Neuron (in vitro differentiated cells): ENCODE results near the gene CTSK.

Experiments
- H2AFZ ChIP-seq: one replicate; pipeline ENCODE4 v1.6.1; 2013; ENCODE audit warnings: low read depth, mild to moderate bottlenecking, inconsistent platforms, low read length, moderate library complexity
- H3K27me3 ChIP-seq: one replicate; pipeline ENCODE4 v1.6.1; 2013; ENCODE audit warnings: low read length; ENCODE audit not compliant: insufficient read depth
- H3K36me3 ChIP-seq: one replicate; pipeline ENCODE4 v1.6.1; 2013; ENCODE audit warnings: low read length; ENCODE audit not compliant: insufficient read depth
- H3K4me1 ChIP-seq: one replicate; pipeline ENCODE4 v1.6.1; 2013; ENCODE audit warnings: low read length; ENCODE audit not compliant: insufficient read depth
- H3K4me3 ChIP-seq: 2 replicates; pipeline ENCODE4 v1.5.1; 2013; ENCODE audit warnings: mild to moderate bottlenecking, low read length, moderate library complexity
- H3K9me3 ChIP-seq: one replicate; pipeline ENCODE4 v1.6.1; 2013; ENCODE audit warnings: low read length

CTSK gene

GRCh38 chr1:150765296-150765976 lies 42.6 kb downstream of the CTSK start, which contains the start of gene CTSS:
Gene CTSS (minus strand): TSS chr1:150765778. CDS start chr1:150764763, 1,015 bp downstream.
- H3K4me1 ChIP-seq = no peaks in the 10 kb centered on the region
- H3K4me3 ChIP-seq = no peak within 1 kb of the TSS
- no peaks in the 10 kb centered on the region for H3K36me3 ChIP-seq
- H3K27me3 ChIP-seq = no peaks in the 10 kb centered on the region
- peaks cover 3% of the 10 kb centered on the region for H3K9me3 ChIP-seq
- H2AFZ ChIP-seq = peak within 1 kb of the TSS; percentile 72

- no peak overlapping the region for H3K4me3 ChIP-seq
- H3K36me3 ChIP-seq = no peaks in the 10 kb centered on the region
- no peak overlapping the region for H2AFZ ChIP-seq
- H3K4me1 ChIP-seq = no peaks in the 10 kb centered on the region
- peaks cover 5% of the 10 kb centered on the region for H3K9me3 ChIP-seq
- no peaks in the 10 kb centered on the region for H3K27me3 ChIP-seq
These were observed 43.4 kb downstream of the CTSK start for GRCh38 chr1:150764617-150765101.

GRCh38 chr1:150763018-150763417 lies 45.0 kb downstream of the CTSK start:
- H3K4me1 ChIP-seq = no peaks in the 10 kb centered on the region
- peaks cover 6% of the 10 kb centered on the region for H3K9me3 ChIP-seq
- no peaks in the 10 kb centered on the region for H3K27me3 ChIP-seq
- H3K36me3 ChIP-seq = no peaks in the 10 kb centered on the region
- no peak overlapping the region for H3K4me3 ChIP-seq
- H2AFZ ChIP-seq = no peak overlapping the region

- Histone ChIP-seq H2AFZ (no peak overlapping the region), H3K27me3 (no peaks in the 10 kb centered on the region), H3K4me3 (no peak overlapping the region), H3K36me3 (no peaks in the 10 kb centered on the region), H3K9me3 (peaks cover 6% of the 10 kb centered on the region), H3K4me1 (no peaks in the 10 kb centered on the region)
These were observed 45.5 kb downstream of the CTSK start for GRCh38 chr1:150762552-150762951.

DNA sequence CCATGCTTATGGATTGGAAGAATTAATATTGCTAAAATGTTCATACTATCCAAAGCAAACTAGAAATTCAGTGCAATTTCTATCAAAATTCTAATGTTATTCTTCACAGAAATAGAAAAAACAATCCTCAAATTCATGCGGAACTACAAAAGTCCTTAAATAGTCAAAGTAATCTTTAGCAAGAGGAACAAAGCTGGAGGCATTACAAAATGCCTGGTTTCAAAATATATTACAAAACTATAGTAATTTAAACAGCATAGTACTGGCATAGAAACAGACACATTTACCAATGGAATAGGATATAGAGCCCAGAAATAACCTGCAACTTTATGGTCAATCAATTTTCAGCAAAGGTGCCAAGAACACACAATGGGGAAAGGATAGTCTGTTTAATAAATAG lies 46.3 kb downstream of the CTSK start:
- Histone ChIP-seq H2AFZ (no peak overlapping the region), H3K9me3 (peaks cover 6% of the 10 kb centered on the region), H3K4me3 (no peak overlapping the region), H3K36me3 (no peaks in the 10 kb centered on the region), H3K4me1 (no peaks in the 10 kb centered on the region), H3K27me3 (no peaks in the 10 kb centered on the region)

DNA sequence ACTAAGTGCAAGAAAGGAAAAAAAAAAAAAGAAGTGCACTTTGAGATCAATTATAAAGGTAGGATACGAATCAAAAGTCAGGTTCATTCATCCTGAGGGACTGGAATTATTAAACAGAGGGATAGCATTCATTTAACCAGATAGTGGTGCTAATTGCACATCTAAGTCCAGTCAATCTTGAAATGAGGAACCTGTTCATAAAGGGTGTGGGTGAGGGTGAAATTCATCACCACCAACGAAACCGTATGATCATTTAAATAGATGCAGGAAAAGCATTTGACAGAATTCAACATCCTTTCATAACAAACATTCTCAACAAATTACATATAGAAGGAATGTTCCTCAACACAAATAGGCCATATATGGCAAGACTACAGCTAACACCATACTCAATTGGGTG lies 48.0 kb downstream of the CTSK start:
- H2AFZ ChIP-seq = no peak overlapping the region
- H3K9me3 ChIP-seq = peaks cover 6% of the 10 kb centered on the region
- no peak overlapping the region for H3K4me3 ChIP-seq
- H3K27me3 ChIP-seq = no peaks in the 10 kb centered on the region
- no peaks in the 10 kb centered on the region for H3K4me1 ChIP-seq
- no peaks in the 10 kb centered on the region for H3K36me3 ChIP-seq

DNA sequence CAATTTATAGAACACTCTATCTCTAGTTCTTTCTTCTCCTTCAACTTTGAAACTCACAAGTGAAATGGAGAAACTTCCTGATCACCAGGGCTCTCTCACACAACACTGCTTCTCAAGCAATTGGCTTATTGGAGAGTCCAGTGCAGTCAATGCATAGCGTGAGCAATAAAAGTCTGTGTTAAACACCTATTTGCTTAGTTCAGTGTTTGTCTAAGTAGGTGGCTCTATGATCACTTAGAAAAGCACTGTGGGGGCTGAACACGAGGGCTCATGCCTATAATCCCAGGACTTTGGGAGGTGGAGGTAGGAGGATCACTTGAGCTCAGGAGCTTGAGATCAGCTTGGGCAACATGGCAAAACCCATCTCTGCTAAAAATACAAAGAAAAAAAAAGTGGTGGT lies 54.6 kb downstream of the CTSK start:
- no peak overlapping the region for H3K4me3 ChIP-seq
- no peaks in the 10 kb centered on the region for H3K4me1 ChIP-seq
- H3K27me3 ChIP-seq = peaks cover 5% of the 10 kb centered on the region
- no peak overlapping the region for H2AFZ ChIP-seq
- no peaks in the 10 kb centered on the region for H3K36me3 ChIP-seq
- H3K9me3 ChIP-seq = no peaks in the 10 kb centered on the region

DNA sequence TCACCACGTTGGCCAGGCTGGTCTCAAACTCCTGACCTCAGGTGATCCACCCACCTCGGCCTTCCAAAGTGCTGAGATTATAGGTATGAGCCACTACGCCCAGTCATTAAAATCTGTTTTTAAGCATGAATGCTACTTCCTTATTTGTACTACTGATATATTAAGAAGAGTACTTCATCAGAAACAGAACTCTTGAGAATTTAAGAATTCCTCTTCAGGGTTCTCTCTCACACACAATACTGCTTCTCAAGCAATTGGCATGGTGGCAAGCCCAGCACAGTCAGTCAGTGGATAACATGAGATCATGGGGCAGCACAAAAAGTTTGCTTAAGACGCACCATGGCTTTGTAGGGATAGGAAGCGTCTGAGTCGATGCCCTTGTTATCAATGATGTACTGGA lies 56.6 kb downstream of the CTSK start:
- Histone ChIP-seq H3K4me3 (no peak overlapping the region), H3K4me1 (no peaks in the 10 kb centered on the region), H3K27me3 (peaks cover 5% of the 10 kb centered on the region), H3K9me3 (no peaks in the 10 kb centered on the region), H3K36me3 (no peaks in the 10 kb centered on the region), H2AFZ (no peak overlapping the region)

DNA sequence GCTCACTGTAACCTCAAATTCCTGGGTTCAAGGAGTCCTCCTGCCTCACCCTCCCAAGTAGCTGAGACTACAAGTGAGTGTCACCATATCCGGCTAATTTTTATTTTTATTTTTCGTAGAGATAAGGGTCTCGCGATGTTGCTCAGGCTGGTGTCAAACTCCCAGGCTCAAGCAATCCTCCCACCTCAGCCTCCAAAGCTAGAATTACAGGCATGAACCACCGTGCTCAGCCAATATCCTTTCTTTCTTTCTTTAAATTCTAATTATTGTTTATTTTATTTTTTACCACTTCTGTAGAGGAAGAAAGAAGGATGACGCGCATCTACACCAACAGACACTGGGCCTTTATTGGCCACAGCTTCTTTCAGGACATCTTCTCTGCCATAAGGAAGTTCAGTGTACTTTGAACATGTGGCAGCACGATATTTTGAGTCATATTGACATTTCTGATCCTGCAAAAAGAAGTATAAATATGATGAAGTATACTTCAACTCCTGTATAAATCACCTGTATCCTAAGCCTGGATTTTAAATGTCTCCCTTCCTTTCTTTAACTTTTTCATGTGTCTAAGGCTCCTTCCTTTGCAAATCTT lies 58.2 kb downstream of the CTSK start:
- no peaks in the 10 kb centered on the region for H3K36me3 ChIP-seq
- no peaks in the 10 kb centered on the region for H3K4me1 ChIP-seq
- H3K27me3 ChIP-seq = peaks cover 5% of the 10 kb centered on the region
- H3K4me3 ChIP-seq = no peak overlapping the region
- no peaks in the 10 kb centered on the region for H3K9me3 ChIP-seq
- H2AFZ ChIP-seq = no peak overlapping the region

- Histone ChIP-seq H3K27me3 (peaks cover 5% of the 10 kb centered on the region), H3K36me3 (no peaks in the 10 kb centered on the region), H3K4me1 (no peaks in the 10 kb centered on the region)
These were observed 59.0 kb downstream of the CTSK start for GRCh38 chr1:150748878-150749719.

More at GRCh38 chr1:150748878-150749719, 59.0 kb downstream of the CTSK start:
- H2AFZ ChIP-seq = no peak overlapping the region
- H3K9me3 ChIP-seq = no peaks in the 10 kb centered on the region
- H3K4me3 ChIP-seq = no peak overlapping the region
